SK-N-MC (cell line): ENCODE data around the gene CDH11.

Experiments
- EZH2 ChIP-seq: fragments of 200-600 bp; sonication (generic); IDR thresholded peaks from one replicate; pipeline ENCODE4 v1.6.1; 2017; ENCODE audit warnings: antibody characterized with exemption
- POLR2AphosphoS5 ChIP-seq: IDR thresholded peaks from 2 replicates; pipeline ENCODE4 v1.6.1; 2012; ENCODE audit warnings: mild to moderate bottlenecking, low read depth, low read length, borderline replicate concordance

- TF ChIP-seq POLR2AphosphoS5 (no peak), EZH2 (no peak)
Measured at GRCh38 chr16:65079549-65079948, 42.3 kb downstream of the CDH11 start.
